Head of caudate nucleus (tissue), 42 donors: ENCODE measurements around the gene AKAP8L.
A peak's percentile ranks its signal among the peaks of the same experiment; 100 is the strongest.

Source experiments
- DNase-seq, 42 donors: peaks; one replicate each; pipeline versions ENCODE4 v3.0.0 to v3.0.0-alpha.2; 2020 to 2021; ENCODE audit warnings: mixed read lengths in 7 of 42
- intact Hi-C: fragments of 100-400 bp; cut with DNase I; formaldehyde crosslinking; loops from one replicate; pipeline ENCODE4 v1.15.0; 2022

Gene AKAP8L, protein sequence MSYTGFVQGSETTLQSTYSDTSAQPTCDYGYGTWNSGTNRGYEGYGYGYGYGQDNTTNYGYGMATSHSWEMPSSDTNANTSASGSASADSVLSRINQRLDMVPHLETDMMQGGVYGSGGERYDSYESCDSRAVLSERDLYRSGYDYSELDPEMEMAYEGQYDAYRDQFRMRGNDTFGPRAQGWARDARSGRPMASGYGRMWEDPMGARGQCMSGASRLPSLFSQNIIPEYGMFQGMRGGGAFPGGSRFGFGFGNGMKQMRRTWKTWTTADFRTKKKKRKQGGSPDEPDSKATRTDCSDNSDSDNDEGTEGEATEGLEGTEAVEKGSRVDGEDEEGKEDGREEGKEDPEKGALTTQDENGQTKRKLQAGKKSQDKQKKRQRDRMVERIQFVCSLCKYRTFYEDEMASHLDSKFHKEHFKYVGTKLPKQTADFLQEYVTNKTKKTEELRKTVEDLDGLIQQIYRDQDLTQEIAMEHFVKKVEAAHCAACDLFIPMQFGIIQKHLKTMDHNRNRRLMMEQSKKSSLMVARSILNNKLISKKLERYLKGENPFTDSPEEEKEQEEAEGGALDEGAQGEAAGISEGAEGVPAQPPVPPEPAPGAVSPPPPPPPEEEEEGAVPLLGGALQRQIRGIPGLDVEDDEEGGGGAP

DNA sequence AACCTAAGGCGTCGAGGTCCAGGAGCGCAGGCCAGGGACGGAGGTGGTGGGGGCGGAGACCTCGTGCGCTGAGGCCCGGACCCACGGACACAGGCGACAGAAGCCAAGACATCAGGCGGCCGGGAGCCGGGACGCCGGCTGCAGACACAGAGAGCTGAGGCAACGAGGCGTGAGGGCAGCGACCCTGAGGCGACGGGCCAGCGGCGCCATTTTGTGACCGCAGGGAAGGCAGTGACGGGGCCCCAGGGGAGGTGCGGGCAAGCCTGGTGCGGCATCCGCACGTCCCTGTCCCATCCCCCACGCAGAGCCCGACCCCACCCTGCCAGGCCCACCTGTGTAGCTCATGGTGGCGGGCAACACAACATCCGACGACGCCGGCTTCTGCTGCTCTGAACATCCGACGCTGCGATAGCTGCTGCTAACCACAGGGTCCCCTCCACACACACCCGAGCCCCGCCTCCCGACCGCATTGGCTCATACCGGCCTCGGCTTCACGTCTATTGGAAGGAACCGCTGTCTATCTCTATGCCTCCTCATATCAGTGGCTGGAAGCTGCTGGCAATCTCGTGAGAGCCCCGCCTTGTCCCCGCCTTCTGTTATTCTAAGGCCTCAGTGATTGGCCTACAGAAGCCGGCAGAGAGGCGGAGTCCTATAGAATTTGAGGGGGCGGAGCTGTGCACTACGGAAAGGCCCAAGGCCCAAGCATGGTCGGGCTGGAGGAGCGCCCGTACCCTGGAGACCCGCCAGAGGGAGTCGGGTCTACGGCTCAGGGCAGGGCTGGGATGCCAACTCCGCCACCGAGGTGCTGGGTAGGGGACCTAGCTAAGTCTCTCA is at the start of gene AKAP8L:
Gene AKAP8L (minus strand): TSS at position 410 of the 834 bp plus-strand sequence. CDS start 65 bp downstream, at position 345.
- intact Hi-C loops, result loop anchor here (5.0 kb wide), 1 partner anchor 41 kb away; the partner anchor contains the start of gene AKAP8
- DNase-seq, result peak; percentile 91 to 100 (median 97)

DNA sequence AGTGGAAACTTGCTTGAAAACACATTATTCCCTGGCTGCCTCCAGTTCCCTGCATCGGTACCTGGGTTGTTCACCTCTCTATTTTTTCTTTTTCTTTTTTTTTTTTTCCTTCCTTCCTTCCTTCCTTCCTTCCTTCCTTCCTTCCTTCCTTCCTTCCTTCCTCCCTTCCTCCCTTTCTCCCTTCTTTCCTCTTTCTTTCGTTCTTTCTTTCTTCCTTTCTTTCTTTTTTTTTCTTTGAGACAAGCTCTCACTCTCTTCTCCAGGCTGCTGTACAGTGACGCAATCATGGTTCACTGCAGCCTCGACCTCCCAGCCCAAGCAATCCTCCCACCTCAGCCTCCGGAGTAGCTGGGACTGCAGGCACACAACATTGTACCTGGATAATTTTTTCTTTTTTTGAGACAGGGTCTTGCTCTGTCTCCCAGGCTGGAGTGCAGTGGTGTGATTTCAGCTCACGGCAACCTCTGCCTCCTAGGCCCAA is 49.0 kb upstream of the AKAP8L start:
- no peak for DNase-seq
- intact Hi-C loops, result no loop called here

DNA sequence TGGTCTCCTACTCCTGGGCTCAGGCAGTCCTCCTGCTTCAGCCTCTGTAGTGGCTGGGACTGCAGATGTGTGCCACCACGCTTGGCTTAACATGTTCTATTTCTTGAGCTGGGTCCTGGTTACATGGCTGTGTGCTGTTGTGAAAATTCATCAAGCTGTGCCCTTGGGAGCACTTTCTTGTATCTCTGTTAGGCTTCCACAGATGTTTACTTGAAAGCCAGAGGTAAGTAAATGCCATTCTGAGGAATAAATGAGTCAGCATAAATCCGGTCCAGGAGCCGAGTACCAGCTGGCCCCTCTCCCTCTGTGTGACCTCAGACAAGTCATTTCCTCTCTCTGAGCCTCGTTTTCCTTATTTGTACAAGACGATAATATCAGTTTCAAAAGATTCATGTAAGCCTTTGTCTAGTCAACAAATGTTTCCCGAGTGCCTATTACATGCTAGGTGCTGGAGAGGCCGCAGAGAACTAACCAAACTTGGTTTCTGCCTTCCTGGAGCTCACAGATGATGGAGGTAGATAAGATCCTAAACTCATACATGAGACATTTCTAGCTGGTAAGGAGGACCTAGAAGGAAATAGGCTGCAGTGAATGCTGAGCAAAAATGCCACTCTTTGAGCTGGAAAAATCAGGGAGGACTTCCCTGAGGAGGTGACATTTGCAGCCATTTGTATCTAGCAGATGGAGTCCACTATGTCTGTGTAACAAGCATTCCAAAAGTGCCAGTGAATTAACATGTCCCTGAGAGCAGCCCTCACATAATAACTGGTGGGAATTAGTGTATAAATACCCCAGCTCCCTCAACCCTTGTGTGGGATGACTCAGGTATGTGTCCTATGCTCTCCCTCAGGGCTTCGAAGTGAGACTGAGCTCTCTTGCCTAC is 48.3 kb upstream of the AKAP8L start:
- DNase-seq, result no peak
- intact Hi-C loops, result no loop called here

DNA sequence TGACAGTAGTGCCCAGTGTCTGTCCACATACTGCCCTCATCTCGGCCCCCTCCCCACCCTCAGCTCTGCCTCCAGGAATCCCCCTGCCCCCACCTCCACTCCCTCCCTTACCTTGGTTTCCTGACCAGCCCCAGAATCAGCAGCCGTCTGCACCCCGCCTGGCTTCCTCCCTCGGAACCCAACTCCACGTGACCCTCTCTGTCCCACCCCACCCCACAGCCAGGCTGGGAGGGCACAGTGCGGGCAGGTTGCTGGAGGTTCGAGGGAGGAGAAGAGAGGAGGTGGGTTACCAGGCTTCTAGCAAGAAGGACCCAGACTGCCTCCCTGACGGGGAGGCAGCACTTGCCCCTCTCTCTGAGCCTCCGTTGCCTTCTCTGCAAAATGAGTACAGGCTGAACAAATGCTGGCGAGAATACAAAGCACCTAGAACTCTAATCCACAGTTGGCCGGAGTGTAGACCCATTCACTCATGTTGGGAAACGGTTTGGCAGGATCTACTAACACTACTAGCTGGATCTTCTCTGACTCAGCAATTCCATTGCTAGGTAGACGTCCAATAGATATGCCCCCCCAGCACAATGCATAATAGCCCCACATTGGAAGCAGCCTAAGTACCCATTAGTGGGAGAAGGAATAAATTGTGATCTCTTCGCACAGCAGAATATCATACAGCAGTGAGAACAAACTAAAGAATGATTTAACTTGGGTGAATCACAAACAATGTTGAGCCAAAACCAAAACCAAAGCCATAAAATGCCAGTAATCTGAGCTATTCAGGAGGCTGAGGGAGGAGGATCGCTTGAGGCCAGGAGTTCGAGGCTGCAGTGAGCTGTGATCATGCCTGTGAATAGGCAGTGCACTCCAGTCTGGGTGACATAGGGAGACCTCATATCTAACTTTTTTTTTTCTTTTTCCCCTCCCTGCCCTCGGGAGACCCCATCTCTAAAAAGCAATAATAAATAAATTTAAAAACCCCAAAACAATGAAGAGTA is 45.9 kb upstream of the AKAP8L start, which contains the start of gene RASAL3:
Gene RASAL3 (minus strand): TSS at position 151 of the 992 bp plus-strand sequence. CDS start 186 bp downstream, outside the sequence.
- DNase-seq, result peak in 9 of 42 donors; percentile 21 to 46 (median 31)
- intact Hi-C loops, result no loop called here

DNA sequence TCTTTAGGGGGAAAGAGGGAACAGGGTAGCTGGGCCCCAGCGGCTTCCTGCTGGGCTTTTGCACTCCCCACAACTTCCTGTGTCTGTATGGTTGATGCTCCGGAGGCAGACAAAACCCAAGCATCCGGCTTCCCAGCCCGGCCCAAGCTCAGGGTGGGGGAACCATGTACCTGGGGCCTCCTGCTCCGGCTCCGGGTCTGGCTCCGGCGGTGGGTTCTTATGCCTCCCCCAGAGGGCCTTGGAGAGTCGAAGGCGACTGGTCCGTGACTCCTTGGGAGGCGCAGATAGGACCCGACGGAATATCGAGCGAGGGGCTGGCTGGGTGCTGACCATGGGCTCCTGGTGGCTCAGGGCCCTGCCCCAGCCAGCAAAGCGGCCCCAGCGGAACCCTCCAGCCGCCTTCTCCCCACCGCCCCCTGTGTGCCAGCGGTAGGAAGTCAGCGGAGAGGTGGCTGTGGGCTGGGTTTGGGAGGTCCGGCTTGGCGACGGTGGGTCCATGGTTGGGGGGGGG is 45.1 kb upstream of the AKAP8L start:
- intact Hi-C loops, result no loop called here
- peak in 8 of 42 donors; percentile 13 to 46 (median 22) for DNase-seq

DNA sequence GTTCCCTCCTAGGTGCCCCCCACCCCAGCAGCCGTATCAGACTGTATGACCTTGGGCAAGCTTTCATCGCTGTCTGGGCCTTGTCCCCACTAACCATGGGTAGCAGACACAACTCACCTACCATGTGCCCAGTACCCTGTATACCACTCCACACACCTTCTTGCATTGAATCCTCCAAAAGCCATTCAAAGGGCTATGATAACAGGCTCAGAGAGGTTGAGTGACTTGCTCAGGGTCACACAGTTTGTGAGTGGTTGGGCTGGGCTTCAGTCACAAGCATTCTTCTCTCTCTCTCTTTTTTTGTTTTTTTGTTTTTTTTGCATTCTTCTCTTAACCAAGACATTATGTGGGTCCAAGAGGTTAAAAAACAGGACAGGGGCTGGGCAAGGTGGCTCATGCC is 42.9 kb upstream of the AKAP8L start:
- intact Hi-C loops, result no loop called here
- no peak for DNase-seq

DNA sequence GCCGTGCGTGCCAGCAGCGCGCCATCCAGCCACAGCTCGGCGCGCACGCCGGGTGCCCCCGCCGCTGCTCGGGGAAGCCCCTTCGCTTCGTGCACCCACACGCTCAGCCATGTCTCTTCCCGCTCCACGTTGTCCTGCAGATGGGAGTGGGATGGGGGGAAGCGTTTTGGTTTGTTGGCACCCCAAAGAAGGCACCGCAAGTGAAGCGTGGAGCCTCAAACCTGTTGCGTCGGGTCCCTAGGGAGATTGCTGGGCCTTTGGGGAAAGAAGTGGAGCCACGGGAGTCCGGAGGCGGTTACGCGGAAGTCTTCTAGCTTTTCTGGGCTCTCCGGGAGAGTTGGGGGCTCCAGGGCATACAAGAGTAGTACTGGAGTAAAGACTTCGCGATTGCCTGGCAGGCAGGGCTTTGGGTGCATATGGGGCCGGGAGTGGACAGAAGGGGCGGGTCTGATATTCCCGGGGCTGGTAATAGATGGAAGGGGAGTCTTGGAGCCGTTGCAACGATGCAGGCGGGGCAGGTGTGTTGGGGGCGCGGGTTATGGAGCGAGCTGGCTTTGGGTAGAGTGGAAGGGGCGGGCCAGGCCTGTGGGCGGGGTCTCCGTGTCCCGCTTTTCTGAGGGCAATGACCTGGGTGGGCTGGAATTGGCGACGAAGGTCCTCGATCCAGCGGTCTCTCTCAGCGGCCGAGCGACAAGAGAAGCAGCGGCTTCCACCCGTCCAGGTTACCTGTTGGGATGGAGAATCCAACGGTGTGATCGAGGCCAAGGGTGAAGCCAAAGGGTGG is 39.1 kb upstream of the AKAP8L start:
- DNase-seq, result no peak
- intact Hi-C loops, result no loop called here

DNA sequence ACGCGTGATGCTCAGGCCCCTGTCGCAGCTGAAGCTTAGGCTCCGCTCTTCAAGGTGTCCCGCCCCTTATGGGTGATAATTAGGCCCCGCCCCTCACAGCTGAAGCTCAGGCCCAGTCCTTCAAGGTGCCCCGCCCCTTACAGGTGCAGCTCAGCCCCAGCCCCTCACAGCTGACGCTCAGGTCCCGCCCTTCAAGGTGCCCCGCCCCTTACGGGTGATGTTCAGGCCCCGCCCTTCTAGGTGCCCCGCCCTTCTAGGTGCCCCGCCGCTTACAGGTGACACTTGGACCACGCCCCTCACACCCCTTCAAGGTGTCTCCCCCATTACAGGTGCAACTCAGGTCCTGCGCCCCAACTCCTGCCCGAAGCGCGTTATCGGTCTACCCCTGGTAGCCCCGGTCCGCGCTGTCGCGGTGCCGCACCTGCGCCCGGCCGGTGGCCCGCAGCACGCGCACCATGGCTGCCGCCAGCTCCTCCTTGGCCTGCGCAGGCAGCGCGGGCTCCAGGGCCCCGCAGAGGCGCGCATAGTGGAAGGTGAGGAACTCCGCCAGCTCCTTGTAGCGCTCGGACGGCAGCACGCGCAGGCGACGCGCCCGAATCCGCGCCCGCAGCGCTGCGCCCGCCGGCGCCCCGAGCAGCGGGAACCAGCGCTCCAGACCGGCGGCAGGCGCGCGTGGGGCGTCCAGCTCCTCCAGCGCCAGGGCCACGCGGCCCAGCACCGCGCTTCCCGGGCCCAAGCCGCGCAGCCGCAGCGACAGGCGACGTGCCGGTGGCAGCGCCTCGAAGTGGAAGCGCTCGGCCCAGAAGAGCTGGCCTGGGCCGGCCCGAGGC is 38.3 kb upstream of the AKAP8L start:
- DNase-seq, result peak in 1 of 42 donors; percentile 22
- intact Hi-C loops, result no loop called here

DNA sequence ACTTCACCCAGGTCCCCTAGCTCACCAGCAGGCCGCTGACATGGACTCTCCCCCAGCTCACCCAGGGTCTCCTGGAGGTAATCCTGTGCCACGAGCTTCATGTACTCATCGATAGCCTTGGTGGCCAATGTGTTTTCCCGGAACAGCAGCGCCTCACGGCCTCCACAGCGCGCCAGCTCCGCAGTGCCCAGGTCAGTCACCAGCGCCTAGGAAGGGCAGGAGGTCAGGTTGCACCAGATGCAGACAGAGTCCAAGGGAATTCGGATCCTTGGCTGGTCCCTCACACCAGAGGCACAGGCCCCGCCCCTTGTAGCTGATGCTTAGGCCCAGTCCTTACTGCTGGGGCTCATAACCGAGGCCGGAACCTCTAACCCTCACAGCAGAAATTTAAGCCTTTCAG is 37.7 kb upstream of the AKAP8L start:
- no peak for DNase-seq
- intact Hi-C loops, result no loop called here

DNA sequence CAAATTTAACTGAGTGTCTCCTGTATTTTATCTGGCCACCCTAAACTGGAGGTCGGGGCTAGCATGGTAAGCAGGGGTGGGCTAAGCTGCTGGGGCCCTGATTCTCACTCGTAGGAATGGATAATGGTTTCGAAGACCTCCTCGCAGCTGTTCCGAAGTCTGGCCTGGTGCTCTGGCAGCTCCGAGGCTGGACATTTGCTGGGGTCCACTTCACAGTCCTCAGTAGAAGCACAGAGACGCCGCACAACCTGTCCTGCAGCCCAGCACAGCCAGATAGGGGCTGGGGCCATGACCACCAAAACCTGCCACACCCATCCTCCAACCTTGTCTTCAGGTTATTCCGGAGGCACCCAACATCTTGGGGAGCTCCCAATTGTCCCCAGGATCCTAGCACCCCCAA is 37.2 kb upstream of the AKAP8L start:
- DNase-seq, result no peak
- intact Hi-C loops, result no loop called here

DNA sequence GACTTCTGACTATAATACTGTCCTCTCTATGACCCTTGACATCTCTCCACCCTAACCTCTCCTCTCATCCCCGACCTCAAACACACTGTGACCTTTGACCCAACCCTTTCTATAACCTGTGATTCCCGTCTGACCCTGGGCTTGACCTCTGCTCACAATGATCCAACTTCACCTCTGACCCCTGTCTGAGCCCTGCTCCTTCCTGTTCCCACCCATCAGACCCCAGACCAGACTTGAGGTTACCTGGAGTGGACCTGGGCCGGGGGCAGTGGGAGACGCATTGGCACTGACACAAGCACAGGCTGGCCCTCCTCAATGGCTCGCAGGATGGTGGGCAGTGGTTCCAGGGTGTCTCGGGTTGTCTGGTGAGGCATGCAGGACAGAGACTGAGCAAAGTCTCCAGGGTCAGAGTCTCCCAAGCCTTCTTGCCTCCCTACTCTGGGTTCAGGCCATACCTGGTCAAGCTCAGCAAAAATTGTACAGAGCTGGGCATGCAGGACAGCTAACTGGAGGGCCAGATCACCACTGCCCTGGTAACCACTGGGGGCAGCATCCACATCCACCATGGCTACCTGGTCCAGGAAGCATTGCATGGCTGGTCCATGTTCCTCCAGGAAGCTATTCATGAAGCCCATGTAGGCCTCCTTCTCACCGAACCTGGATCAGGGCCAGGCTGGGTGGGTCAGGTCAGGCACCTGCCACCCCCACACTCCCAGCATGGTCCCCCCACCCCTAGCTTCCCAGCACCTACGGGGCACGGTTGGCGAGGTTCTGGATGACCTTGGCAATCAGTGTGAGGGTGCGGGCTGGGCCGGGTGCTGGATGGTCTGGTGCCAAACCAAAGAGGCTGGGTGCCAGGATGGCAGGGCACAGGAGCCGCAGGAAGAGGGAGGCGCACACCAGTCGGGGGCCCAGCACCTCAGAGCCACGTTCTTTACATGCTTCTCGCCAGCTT is 35.4 kb upstream of the AKAP8L start:
- intact Hi-C loops, result no loop called here
- no peak for DNase-seq

DNA sequence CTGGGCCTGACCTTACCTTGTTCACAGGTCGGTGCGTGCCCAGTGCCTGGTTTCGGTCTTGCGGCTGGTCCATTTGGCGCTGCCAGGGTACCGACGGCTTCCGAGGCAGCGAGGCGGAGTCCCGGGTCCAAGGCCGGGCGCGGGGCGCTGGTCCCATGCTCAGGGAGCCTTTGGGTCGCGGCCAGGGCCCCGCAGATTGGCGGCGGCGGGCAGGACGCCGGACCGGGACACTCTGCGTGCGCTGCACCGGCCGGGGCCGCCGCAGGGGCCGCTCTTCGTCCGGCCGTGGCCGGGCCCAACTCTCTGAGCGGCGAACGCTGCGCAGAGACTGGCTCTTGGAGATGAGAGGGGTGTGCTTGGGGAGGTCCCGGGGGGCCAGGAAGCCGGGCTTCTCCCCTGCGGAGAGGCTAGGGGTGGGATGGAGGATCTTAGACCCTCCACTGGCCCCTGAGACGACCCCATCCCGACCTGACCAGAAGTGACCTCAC is 34.3 kb upstream of the AKAP8L start:
- intact Hi-C loops, result no loop called here
- DNase-seq, result no peak

DNA sequence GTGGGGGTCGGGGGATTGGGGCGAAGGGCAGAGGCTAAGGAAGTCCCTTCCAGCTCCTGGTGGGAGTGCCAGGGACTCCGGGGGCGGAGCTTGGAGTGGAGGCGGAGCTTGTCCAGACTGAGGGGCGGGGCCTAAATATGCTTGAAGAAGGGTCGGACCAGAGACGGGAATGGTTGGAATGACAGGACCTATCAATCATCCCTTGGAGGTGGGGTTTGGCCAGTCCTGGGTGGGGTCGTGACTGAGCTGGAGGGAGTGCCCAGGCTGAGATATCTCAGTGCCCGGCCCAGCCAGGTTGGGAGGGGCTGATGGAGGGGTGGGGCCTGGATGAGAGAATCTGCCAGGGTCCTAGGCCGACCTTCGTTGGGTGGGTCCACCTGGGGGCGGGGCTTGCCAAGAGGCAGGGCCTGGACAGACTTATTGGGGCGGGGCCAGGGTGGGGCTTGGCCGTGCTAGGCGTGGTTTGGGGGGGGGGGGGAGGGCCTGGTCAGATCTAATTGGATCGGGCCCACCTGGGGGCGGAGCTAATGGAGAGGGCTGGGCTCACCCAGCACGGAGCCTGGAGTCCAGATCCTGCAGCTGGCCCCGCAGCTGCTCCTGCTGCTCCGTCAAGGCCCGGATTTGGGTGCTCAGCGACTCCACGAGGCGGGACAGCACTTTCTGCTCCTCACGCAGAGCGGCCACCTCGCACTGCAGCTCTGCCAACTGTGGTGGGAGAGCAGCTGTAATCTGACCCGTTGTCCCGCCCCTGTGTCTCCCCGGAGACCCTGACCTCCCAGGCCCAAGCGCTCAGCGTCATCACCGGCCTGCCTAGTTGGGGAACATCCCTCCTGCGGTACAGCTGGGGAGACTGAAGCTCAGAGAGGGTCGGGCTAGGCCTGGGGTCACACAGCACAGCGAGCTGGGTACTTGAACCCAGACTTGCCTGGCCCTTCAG is 33.6 kb upstream of the AKAP8L start:
- intact Hi-C loops, result no loop called here

More for the DNA sequence above, 33.6 kb upstream of the AKAP8L start:
- DNase-seq, result peak in 36 of 42 donors; percentile 13 to 74 (median 44)
